Suppressor macrophage treated with lipopolysaccharide for 1 hour (primary cell): ENCODE data around the gene PTBP3.

Source experiments
- DNase-seq, 3 donors: peaks; one replicate each; pipeline ENCODE4 v3.0.0-alpha.2; 2020 to 2022

PTBP3 gene

DNA sequence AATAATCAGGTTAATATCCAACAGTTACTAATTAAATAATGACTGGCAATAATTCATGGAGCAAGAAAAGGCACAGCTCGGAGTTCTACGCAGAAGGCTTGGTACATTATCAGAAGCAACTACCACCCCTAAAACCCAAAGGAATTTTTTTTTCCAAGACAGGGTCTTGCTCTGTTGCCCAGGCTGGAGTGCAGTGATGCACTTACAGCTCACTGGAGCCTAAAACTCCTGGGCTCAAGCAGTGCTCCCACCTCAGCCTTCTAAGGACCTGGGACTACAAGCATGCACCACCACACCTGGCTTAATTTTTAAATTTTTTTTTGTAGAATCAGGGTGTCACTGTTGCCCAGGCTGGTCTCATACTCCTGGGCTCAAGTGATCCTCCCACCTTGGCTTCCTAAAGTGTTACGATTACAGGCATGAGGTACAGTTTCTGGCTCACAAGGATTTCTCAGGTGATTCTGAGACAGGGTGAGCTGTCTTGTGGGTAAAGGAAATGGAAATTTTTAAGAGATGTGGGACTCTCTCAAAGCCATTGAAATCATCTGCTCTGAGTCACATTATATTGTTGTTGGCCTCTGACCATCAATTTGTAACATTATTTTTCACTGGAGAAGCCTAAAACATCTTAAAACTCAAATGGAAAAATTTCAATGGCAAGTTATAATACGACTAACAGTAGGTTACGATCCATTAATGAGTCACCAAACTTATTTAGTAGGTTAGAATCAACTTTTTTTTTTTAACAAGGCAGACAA lies 26.8 kb upstream of the PTBP3 start:
- no peak for DNase-seq

GRCh38 chr9:112355427-112355897 lies 22.0 kb upstream of the PTBP3 start:
- DNase-seq, result peak in 2 of 3 donors; percentile 26 to 27

GRCh38 chr9:112354081-112354743 lies 20.8 kb upstream of the PTBP3 start:
- no peak for DNase-seq

DNA sequence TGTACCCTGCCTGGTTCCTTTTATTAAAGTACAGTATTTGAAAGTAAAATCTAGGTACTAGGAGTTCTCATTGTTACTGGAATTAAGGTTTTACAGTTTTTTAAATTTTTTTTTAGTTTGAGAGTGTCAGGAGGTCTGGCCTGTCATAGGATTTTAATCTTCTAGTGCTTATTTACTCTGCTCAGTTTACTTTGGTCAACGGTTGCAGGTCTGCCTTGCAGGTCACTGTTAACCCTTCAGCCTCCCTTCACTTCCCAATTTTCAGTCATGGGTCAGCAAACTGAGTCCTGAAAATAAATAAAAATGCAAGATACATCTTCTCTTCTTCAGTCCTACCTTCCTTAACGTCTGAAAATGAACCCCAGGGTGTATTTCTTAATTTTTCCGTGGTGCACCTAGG lies 18.8 kb upstream of the PTBP3 start:
- DNase-seq, result no peak

GRCh38 chr9:112351184-112351583 lies 17.8 kb upstream of the PTBP3 start:
- no peak for DNase-seq

DNA sequence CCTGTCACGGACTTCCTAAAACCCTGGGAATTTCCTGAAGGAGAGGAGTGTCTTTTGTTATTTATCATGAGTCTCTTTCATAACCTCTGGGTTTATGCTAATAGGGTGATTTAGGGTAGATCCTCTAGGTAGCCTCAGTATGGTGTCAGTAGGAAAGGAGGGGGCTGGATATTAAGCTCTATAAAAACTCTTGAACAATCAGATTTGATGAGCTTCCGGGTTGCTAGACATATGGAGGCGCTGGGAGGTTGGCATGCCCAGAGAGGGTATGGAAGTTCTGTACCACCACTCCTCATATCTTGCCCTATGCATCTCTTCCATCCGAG lies 15.6 kb upstream of the PTBP3 start:
- DNase-seq, result peak in 2 of 3 donors; percentile 40 to 61

GRCh38 chr9:112348257-112349007 lies 15.0 kb upstream of the PTBP3 start:
- peak; percentile 82 to 87 (median 83) for DNase-seq

- DNase-seq, result peak in 2 of 3 donors; percentile 24 to 28
Observed at GRCh38 chr9:112341730-112342129, 8.3 kb upstream of the PTBP3 start.

GRCh38 chr9:112339886-112340285 lies 6.5 kb upstream of the PTBP3 start:
- no peak for DNase-seq

DNA sequence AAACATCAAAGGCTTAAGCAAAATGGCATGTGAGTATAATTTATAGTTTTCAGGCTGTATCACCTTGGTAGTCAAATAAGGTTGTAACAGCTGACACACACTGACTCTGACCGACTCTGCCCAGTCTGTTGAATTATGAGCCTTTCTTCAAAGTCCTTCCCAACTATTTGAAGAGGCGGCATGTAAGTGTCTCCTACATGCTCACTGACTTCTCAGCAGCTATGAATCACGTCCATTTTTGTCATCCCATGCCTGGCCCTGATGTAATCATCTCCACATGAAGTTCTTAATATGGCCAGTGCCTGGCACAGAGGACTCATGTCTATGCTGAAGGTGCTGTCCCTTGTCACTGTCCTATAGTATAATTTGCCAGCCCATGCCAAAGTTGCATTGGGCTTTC lies 5.1 kb upstream of the PTBP3 start:
- DNase-seq, result peak; percentile 70 to 83 (median 72)

DNA sequence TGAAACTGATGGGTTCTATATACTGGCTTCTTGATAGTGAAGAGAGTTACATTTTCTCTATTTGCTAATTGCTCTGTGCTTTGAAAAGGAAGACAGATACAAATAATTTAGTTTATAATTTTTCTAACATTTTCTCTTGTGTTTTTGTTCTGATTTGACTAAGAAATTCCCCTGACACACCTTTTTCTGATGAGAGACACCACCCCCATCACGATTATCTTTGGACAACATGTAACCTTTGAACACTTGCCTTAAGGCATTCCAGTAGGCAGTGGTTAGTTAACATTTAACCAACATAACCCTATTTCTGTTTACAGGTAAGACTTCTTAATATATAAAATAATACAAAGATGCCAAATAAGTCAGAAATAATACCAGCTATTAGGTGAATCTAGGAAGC lies 4.1 kb upstream of the PTBP3 start:
- DNase-seq, result no peak

- peak; percentile 41 to 46 (median 46) for DNase-seq
Observed at GRCh38 chr9:112334432-112334841, 1.0 kb upstream of the PTBP3 start.

GRCh38 chr9:112333639-112334431 lies 416 bp upstream of the PTBP3 start:
- peak; percentile 97 to 100 (median 99) for DNase-seq

DNA sequence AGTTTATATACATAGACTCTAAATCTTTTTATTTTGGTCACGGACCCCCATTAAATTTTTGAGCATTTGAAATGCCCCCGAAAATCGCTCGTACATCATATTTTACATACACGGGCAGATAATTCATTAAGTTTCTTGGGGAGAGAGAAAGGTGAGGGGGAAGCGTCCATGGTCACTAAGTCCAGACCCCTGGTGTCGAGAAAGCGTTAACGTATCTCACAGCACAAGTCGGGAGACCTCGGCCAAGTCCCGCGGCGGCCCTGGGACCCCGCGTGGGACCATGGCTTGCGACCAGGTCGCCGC lies 794 bp downstream of the PTBP3 start:
- no peak for DNase-seq

GRCh38 chr9:112332214-112332613 lies 1.2 kb downstream of the PTBP3 start:
- DNase-seq, result peak in 2 of 3 donors; percentile 30 to 50

GRCh38 chr9:112331674-112331952 lies 1.8 kb downstream of the PTBP3 start:
- DNase-seq, result no peak

GRCh38 chr9:112328545-112328944 lies 4.9 kb downstream of the PTBP3 start:
- no peak for DNase-seq

DNA sequence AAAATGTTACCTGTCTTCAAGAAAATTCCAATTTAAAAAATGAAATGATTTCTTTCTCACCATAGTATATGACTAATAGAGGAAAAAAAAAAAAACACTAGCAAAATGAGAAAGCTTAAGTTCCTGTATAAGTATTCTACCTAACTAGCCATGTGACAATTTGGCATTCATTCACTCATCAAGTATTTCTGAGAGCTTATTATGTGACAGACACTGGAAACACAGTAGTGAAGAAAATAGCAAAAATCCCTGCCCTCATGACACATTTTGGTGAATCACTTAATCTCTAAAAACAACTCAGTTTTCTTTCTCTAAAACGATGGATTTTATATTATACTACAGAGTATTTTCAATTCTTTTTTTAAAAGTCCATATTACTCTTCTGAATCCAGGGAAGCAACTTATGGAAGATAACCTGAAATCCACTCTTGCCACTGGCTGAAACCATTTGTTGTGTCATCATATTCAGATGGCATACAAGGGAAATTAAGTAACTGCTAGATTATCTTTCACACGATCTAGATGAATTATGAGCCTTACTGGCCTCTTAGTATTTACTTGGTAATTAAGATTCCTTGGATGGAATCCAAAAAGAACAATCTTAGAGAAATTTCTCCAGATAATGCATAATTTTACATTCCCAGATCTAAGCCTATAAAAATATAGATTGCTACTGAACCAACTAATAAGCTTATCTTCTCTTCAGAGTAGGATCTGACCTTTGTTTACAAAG lies 5.5 kb downstream of the PTBP3 start:
- DNase-seq, result peak; percentile 61 to 94 (median 86)

DNA sequence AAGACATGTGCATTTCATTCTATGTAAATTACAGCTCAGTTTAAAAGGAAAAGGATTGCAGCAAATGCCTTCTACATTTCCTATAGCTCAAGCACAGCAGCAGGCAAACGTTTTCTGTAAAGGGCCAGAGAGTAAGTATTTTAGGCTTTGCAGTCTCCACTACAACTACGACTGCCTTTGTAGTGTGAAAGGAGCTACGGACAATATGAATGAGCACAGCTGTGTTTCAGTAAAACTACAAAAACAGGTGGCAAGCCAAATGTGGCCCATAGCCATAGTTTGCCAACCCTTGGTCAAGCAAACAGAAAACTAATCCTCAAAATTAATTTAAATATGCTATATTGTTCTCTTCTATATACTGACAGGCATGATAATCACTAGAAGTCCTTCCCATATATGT lies 7.2 kb downstream of the PTBP3 start:
- no peak for DNase-seq

- DNase-seq, result no peak
Observed at GRCh38 chr9:112325600-112325999, 7.8 kb downstream of the PTBP3 start.

- no peak for DNase-seq
Observed at GRCh38 chr9:112325127-112325526, 8.3 kb downstream of the PTBP3 start.

- DNase-seq, result no peak
Observed at GRCh38 chr9:112323378-112323854, 10.0 kb downstream of the PTBP3 start.
